ENCODE data around the gene MYPOP. TPM values are rescaled to one million over a fixed set of nuclear protein-coding genes. Genes with fewer than 3 reads are reported as not detected.
A peak's percentile ranks its signal among the peaks of the same experiment; 100 is the strongest.

MYPOP gene
- total RNA-seq, 1 experiment from 2014 or later = 9.0 TPM

- Histone ChIP-seq H3K18ac (ENCODE audit: insufficient read length, low read depth, low read length) (no peak overlapping the region), H2BK5ac (ENCODE audit: insufficient read length, low read length) (no peak overlapping the region), H3K79me1 (ENCODE audit: insufficient read depth, low read depth, low read length, poor library complexity, severe bottlenecking) (no peaks in the 10 kb centered on the region), H3K4me1 (ENCODE audit: insufficient read depth, low read length) (no peaks in the 10 kb centered on the region), H3K9ac (ENCODE audit: extremely low read depth, insufficient read length, low read length) (no peak overlapping the region), H4K91ac (ENCODE audit: insufficient read length, low read depth, low read length) (no peak overlapping the region), H2AK5ac (ENCODE audit: insufficient read length, low read length) (no peak overlapping the region), H3K27ac (ENCODE audit: insufficient read length, low read depth, low read length) (no peak overlapping the region), H4K20me1 (ENCODE audit: control insufficient read depth, insufficient read depth, insufficient read length) (no peaks in the 10 kb centered on the region), H3K9me3 (ENCODE audit: control insufficient read depth, low read depth, low read length) (no peaks in the 10 kb centered on the region), H3K4me2 (ENCODE audit: insufficient read depth, insufficient read length, low read length) (no peak overlapping the region), H2BK20ac (ENCODE audit: low read depth, low read length, poor library complexity, severe bottlenecking) (no peak overlapping the region), H2AFZ (ENCODE audit: low read length) (no peak overlapping the region), H4K8ac (replicated peaks; ENCODE audit: insufficient read length, low read depth, low read length) (no peak overlapping the region), H4K5ac (ENCODE audit: insufficient read length, low read depth, low read length) (no peak overlapping the region), H3K56ac (ENCODE audit: insufficient read length, low read depth, low read length) (no peak overlapping the region), H2BK15ac (ENCODE audit: low read depth, low read length) (no peak overlapping the region), H3K27me3 (ENCODE audit: insufficient read depth, low read length) (no peaks in the 10 kb centered on the region), H3K4ac (ENCODE audit: low read depth, low read length) (no peak overlapping the region), H3K79me2 (ENCODE audit: insufficient read depth, low read length) (no peaks in the 10 kb centered on the region), H2BK120ac (ENCODE audit: low read depth, low read length, poor library complexity, severe bottlenecking) (no peak overlapping the region), H3T11ph (ENCODE audit: low read length) (no peak overlapping the region), H2BK12ac (ENCODE audit: insufficient read length, low read depth, low read length) (no peak overlapping the region), H3K14ac (ENCODE audit: insufficient read depth, low read length) (no peak overlapping the region), H3K23ac (ENCODE audit: insufficient read length, low read depth, low read length) (no peak overlapping the region), H3K23me2 (ENCODE audit: insufficient read length, low read depth, low read length, poor library complexity, severe bottlenecking) (no peaks in the 10 kb centered on the region)
- Mint-ChIP-seq H3K4me3 (no peak overlapping the region), H3K4me1 (peaks cover 6 to 8% of the 10 kb centered on the region in 2 experiments; a peak in 3 of 4 replicates), H3K36me3 (ENCODE audit: insufficient read depth in 1 of 3, low read depth in 3 of 3) (peaks cover 16 to 28% (median 25%) of the 10 kb centered on the region in 3 experiments), H3K27me3 (ENCODE audit: low read depth) (peaks cover 3% of the 10 kb centered on the region), H3K9me3 (no peaks in the 10 kb centered on the region), H3K27ac (peak overlapping the region; percentile 56 to 65 (median 58); a peak in 4 of 7 replicates)
- TF ChIP-seq CTCF (conservative IDR thresholded peaks at IDR 0.05) = no peak
- DNase-seq = no peak
- WGBS (ENCODE audit: extremely low coverage, insufficient read length, low lambda C conversion rate) = no CpG with 5 or more reads among the region's 9 CpGs
Measured at GRCh38 chr19:45895519-45895972, 6.9 kb downstream of the MYPOP start.
